8988T (cell line): Measurements from ENCODE around the gene FAM43B.

Source experiments
- DNase-seq: peaks from one replicate; pipeline ENCODE4 v3.0.0; 2011

The FAM43B gene

DNA sequence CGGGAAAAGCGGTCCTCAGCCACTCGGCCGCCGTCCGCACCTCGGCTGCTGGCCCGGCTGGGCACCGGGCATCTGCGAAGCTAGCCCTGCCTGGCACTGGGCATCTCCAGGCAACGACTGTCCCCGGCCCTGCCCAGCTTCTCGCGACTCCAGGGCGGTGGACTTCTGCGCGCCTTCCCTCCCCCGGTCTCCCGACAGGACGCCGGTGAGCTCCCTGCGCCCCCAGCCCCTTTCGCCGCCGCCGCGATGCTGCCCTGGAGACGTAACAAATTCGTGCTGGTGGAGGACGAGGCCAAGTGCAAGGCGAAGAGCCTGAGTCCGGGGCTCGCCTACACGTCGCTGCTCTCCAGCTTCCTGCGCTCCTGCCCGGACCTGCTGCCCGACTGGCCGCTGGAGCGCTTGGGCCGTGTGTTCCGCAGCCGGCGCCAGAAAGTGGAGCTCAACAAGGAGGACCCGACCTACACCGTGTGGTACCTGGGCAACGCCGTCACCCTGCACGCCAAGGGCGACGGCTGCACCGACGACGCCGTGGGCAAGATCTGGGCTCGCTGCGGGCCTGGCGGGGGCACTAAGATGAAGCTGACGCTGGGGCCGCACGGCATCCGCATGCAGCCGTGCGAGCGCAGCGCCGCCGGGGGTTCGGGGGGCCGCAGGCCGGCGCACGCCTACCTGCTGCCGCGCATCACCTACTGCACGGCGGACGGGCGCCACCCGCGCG is 514 bp downstream of the FAM43B start:
- DNase-seq = no peak

DNA sequence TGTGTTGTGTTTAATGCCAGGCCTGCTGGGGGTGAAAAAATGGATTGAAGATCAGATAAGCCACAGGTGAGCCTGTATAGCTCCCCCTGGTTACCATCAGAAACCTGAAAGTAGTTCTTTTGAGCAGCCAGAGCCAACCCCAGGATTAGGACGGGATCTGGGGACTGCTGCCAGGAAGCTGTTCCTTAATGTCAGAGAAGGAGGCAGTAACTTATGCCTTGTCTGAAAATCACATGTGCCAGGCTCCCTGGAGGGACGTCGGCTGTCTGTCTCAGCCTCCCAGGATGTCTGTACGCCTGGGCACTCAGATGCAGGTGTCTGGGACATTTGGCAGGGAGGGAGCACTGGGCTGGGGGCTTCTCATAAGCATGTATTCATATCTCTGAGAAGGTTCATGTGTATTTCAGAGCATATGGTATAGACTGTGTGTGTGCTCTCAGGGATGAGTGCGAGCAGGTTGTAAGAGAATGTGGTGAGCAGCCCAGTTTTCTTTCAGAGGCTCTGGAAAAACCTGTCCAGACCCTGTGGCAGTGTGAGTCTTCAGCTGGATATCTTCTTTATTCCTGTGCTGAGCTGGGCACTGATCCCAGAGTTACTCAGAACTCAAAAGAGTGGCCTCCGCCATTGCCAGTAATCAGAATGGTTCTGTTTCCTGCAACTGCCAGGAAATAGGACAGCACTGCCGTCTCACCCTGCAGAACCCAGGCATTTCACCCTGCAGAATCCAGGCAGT is 2.8 kb downstream of the FAM43B start:
- DNase-seq = no peak

DNA sequence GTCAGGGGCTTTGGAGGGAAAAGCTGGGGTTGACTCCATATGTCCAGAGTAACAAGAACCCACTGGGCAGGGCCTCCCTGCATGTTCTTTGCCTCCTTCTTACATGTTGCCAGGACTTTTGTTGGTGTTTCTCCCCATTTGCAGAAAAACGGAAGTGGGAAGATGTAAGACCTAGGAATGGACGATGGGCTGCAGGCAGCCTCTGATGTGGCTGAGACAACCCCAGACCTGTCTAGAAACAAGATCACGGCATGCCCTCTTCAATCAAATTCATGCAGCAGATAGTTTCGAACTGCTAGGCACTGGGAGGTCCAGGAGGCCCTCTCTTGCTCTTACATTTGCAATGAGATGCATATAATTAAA is 3.4 kb downstream of the FAM43B start:
- DNase-seq = no peak

DNA sequence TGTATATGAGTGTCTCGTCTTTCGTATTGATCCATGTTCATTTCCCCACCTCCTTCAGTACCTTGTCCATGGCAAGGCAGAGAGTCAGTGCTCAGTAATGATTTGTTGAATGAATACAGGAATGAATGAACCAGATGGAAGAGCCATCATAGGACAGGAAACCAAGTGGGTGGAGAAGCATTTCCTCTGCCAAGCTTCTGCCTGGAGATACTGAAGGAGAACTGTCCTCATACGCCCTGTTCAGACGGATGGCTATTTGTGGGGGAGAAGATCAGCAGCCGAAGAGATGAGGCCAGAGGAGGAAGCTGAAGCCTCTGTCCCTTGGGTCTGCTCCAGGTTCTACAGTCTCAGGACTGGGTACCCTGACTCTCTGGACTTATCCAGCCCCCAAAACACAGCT is 5.8 kb downstream of the FAM43B start:
- DNase-seq = no peak

DNA sequence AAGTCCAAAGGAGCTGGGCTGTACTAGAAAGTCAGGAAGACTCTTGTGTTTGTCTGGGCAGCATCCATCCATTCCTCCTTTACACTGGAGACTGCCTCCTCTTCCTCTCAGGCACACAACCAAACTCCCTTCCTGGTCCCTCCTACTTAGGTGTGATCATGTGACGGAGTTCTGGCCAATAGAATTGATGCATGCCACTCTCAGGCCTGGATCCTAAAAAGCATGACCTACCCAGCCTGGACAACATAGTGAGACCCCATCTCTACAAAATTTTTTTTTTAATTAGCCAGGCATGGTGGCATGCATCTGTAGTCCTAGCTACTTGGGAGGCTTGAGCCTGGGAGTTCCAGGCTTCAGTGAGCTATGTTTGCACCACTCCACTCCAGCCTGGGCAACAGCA is 8.6 kb downstream of the FAM43B start:
- no peak for DNase-seq

DNA sequence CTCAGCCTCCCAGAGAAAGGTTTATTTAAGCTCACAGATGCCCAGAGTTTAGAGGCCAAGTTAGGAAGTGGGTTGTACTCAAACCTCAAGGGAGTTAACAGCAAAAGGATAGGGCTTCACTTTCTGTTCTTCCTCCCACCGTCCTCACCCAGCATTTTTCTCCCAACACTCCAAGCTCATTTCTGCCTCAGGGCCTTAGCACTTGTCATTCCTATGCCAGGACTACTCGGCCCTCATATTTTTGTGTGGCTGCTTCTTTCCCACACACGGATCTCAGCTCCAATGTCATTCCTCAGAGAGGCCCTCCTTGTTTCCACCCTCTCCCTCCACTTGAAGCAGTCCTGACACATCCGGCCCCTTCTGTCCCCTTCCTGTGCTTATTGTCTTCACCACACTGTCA is 12.9 kb downstream of the FAM43B start:
- no peak for DNase-seq

DNA sequence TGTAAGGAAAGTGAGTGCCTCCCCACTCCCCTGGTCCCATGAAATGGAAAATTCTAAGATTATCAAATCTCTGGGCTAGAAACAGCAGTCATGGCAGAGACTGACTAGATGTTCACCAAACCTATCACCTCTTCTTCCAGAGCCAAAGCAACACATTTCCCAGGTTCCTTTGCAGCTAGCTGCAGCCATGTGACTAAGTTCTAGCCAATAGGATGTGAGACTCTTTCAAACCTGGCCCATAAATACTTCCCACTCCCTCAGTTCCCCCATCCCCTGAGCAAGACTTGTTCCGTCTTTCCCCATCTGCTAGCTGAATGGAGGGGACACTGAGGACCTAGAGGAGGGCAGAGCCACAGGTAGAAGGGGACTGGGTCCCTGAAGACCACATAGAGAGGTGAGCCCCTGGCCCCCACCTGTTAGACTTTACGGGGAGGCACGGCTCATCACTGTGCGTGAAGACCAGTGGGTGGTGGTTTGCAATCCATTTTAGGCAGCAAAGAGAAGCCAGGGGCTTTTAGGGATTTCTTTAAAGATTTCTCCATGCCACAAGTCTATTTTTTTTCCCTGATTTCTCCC is 17.2 kb downstream of the FAM43B start:
- DNase-seq = no peak

DNA sequence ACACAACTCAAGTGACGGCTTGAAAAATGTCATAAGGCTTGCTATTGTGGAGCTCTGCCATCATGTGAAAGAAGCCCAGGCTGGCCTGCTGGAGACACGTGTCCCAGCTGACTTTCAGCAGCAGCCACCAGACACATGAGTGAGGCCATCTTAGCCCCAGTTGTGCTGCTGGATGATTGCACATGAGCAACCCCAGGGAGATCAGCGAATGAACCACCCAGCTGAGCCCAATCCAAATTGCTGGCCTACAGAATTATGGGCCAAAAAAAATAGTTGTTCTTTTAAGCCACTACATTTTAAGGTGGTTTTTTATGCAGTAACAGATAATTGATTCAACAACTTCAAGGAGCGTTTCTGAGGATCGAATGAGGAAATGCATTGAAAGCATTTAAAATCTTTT is 19.1 kb downstream of the FAM43B start:
- no peak for DNase-seq

DNA sequence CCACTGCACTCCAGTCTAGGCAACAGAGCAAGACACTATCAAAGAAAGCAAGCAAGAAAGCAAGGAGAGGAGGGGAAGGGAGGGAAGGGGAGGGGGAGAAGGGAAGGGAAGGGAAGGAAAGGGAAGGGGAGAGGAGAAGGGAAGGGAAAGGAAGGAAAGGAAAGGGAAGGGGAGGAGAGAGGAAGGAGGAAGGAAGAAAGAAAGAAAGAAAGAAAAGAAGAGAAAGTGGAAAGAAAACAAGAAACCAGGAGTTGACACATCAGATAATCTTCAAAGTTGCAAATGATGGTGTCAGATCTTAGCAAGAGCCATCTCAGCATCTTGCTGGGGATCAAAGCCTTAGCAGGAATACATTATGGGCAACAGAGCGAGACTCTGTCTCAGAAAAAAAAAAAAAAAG is 21.6 kb downstream of the FAM43B start:
- DNase-seq = no peak

DNA sequence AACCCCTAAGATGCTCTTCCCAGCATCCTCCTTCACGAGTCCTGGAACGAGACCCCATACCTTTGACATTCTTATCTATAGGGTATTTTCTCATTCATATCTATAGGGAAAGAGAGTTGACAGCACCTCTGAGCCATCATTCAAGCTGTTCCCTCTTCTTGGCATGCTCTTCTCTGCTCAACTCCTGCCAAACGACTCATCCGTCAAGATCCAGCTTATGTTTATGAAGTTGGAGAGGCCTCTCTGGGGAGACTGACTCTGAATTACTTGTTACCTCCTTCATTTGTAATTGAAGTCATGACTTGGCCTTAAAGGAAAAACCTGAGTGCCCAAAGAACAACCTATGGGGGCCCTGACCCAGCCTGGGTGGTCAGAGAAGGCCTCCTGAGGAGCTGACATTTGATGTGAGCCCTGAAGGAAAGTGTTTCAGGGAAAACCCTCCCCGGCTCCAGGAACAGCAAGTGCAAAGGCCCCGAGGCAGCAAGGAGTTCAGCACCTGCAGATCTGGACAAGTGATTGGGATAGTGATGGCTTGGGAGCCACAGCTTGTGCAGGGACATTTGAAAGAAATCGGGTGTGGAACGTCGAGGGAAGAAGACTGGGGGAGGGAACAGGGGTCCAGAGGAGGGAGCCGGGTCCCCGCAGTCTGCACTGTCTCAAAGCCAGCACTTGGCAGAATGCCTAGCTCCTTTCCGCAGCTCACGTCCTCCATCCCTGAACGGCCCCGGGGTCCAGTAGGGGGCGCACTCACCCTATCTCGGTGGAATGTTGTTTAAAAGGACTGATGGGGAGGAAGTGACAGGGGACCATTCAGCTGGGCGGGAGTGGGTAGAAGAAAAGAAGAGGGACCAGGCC is 22.5 kb downstream of the FAM43B start:
- DNase-seq = peak; percentile 64

DNA sequence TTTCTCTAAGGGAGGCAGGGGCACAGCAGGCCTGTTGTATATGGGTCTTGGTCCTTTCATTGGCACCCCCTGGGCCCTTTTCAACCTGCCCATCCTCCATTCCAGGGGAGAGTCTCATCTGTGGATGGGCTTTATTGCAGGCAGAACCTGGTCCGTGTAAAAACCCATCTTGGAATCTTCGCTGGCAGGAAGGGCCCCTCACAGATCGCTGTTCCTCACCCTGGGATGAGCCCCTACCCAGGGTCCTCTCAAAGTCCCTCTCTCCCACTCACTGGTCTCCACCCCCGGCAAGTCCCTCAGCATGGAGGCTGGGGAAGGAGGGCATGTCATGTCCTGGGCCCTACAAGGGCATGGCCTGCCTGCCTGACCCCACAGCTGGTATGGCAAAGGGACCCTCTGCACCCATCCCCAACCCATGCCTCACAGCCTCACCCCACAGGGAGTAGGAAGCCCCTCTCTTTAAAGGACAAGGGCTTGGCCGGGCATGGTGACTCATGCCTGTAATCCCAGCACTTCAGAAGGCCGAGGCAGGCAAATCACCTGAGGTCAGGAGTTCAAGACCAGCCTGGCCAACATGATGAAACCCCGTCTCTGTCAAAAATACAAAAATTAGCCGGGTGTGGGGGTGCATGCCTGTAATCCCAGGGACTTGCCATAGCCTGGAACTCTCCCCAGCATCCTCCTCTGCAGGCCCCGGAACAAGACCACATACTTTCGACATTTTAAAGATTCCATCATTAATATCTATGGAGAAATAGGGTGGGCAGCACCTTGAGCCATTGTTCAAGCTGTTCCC is 23.4 kb downstream of the FAM43B start:
- no peak for DNase-seq

DNA sequence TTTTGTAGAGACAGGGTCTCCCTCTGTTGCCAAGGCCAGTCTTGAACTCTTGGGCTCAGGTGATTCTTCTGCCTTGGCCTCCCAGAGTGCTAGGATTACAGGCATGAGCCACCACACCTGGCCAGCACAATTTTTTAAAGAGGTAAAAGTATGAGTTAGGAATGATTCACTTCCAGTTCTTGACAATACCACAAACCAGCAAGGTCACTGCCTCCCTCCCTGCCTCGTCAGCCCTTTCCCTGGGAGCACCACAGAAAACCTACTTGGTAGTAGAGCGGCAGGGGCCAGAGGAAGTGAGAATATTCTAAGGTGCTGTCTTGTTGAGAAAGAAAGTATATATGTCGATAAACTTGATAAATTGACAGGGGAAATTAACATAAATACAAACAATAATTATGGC is 25.7 kb downstream of the FAM43B start:
- DNase-seq = no peak

DNA sequence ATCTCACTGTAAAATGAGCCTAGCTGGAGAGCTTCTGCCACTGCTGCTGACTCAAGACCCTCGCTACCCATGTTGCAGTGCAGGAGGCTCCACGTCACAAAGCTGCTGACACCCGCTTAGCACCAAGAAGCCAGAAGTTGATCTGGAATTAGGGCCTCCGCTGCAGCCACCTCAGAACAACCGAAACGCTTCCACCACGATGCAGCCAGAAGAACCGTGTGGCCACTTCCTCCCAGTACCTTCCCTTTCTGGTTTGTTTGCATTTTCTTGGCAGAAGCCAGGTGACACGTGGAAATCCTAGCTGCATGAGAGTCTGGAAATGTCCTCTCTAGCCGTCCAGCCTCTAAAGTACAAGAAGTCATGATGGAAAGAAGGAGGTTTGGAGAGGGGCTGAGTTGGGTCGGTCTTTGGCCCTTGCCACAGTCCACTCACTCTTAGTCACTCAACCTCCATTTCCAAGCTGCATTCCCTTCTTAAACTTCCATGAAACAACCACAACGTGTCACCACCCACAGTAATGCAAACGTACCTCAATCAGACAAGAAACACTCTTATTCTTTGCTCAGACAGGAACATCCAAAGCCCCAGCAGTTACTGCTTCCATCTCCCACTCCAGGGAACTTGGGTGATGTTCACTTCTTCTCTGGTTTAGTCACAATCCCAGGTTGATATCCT is 26.5 kb downstream of the FAM43B start:
- no peak for DNase-seq

DNA sequence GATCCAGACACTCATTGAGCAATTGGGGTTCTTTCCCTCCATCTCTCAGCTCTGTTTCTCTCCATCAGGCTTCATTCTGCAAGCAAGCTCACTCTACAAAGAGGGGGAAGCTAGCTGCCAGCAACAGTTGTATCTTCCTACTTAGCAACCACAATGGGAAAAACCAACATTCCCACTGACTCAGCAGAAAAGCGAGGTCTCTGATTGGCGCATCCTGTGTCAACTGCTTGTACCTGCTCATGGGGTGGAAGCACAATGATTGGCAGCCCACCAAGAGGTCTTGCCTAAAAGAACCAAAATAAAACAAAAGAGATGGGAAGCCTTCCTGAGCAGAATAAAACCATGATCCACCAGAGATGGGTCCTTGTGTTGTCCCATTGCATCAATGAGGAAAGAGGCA is 32.5 kb downstream of the FAM43B start:
- DNase-seq = no peak

DNA sequence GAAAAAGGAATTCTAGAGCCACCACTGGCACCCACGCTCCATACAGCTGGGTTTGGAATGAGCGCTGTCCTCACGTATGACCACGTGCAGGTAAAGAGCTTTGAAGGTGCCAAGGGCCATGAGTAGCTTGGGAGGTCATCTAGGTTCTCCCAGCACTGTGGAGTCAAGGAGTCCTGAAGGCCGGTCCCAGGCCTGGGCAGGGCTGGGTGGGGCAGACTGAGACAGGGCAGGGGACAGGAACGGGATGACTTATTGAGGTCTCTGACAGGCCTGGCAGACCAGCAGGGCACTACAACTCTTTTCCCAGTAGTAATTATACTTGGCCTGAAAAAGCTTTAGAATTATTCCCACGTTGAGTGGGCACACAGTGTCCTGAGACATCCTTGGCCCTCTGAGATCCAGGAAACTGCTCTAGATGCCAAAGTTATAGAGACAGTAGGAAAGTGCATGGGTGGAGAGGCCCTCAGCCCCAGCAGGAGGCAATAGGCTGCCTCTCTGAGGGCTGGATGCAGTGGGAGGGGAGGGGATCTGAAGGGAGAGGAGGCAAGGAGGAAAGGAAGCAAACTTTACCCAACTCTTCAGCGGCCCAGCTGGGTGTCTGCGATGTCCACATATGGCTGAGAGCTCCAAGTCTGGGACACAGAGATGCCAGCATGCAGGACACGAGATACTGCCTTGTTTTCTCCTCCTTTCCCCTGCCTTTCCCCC is 34.7 kb downstream of the FAM43B start:
- no peak for DNase-seq

DNA sequence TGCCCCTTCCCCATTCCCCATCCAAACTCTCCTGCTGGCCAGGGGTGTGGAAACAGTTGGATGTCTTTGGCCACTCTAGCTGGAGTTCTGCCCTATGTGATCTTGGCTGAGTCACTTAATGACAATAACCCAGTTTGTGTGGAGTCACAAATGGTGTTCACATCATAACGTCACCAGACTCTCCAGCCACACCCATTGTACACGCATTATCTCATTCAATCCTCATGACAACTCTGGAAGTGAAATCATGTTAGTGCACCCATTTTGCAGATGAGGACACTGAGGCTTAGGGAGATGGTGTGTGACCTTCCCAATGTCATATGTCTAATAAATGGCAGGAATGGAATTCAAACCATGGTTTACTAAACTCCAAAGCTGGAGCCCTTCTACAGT is 35.3 kb downstream of the FAM43B start:
- DNase-seq = no peak

DNA sequence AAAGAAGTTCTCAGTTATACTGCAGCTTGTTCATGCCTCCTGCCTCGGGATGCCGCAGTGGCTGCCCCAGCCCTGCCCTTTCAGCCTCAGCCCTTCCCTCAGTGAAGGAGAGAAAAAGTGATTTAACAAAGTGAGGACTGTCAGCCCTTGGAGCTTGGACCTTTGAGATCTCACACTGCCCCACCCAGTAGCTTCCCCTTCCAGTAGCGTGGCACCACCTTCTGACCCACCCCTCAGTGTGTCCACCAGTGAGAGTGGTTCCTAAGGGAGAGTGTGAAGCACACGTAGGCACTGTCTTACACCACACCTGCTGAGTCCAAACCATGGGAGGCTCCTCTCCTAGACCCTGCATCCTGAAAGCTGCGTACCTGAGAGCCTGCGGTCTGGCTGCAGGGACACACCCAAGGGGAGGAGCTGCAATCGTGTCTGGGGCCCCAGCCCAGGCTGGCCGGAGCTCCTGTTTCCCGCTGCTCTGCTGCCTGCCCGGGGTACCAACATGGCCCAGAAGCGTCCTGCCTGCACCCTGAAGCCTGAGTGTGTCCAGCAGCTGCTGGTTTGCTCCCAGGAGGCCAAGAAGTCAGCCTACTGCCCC is 36.4 kb downstream of the FAM43B start, which contains the start of gene CDA:
TSS of gene CDA (plus strand) at position 464 of the 592 bp plus-strand sequence. CDS start at position 497, 33 bp downstream.
- no peak for DNase-seq

DNA sequence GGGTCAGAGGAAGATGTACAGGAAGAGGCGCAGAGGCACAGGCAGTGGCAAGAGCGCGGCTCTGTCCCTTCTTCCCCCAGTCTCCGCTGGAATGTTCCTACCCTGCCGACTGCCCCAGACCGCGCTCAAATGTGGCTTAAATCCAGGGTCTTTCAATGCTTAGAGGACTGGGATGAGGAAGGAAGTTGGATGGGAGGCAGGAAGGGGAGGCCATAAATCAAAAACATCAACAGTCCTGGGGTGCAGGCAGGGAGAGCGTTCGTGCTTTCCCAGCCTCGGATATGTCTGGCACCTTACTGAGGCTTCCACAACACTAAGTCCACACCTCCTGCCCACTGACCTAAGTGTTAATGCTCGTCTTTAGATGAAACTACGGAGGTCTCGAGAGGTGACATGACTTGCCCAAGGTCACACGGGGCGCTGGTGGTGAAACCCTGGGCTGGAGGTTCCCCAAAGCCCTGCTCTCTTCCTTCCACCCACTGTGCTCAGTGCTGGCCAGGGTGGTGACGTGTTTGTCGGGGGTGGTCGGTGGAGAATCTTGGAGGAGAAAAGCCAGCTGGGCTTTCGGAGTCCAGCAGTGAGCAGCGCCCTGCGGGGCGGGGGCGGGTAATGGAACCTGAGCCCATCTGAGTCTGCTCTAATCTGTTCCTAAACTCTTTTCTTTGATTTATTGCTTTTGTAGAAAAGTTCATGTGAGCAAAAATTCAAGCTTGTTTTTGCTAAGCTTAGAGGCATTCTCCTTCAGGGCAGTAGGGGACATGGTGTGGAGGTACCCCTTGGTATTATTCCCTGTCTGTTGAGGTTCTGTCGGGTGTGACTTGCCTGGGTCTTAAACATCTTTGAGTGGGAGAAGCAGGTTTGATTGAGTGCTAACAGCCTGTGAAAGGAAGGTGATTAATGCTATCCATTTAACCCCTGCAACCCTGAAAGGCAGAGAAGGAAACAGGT is 37.2 kb downstream of the FAM43B start:
- no peak for DNase-seq

DNA sequence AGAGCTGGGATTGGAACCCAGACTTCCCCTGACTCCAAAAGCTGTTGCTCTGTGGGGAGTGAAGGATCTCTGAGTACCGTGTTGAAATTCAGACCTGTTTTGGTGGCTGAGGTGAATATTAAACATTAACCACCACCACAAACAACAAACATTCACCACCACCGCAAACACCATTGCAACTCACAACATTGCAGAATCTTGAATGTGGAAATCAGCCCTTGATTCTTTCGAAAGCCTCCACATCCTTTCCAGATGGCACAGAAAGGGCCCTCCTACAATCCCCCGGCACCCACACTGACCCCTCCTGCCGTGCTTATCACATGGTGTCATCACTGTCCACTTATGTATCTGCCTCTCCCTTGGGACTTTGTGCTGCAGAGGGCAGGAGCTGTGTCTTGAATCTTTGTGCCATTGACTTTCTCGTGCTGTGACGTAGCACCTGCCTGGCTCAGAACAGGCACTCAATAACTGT is 38.0 kb downstream of the FAM43B start:
- DNase-seq = no peak

DNA sequence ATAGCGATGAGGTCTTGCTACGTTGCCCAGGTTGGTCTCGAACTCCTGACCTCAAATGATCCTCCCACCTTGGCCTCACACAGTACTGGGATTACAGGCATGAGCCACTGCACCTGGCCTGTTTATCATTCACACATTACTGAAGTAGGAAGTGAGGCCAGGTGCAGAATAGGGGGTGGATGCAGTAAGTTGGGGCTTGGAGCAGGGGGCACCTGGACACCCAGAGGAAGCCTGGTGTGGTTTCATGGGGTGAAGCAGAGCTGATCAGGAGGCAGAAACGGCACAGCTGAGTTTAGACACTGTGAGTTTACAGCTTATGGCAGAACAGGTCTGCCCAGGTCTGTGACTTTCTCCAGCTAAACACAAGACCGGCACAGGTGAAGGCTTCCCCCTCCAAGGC is 41.4 kb downstream of the FAM43B start:
- no peak for DNase-seq
